Activated naive CD4-positive, alpha-beta T cell treated with anti-CD3 and anti-CD28 coated beads, Interleukin-2, amount 50 U/mL, for 24 hours (primary cell): ENCODE results near the gene ARHGEF28.

Source experiments
- H3K27ac Mint-ChIP-seq: one replicate; pipeline ENCODE4 v1.8.0; 2021; ENCODE audit warnings: mild to moderate bottlenecking, mixed read lengths
- H3K27me3 Mint-ChIP-seq: one replicate; pipeline ENCODE4 v1.8.0; 2021; ENCODE audit warnings: mixed read lengths
- H3K36me3 Mint-ChIP-seq: one replicate; pipeline ENCODE4 v1.8.0; 2021; ENCODE audit warnings: mixed read lengths
- H3K4me1 Mint-ChIP-seq: one replicate; pipeline ENCODE4 v1.8.0; 2021; ENCODE audit warnings: mixed read lengths
- H3K4me3 Mint-ChIP-seq: one replicate; pipeline ENCODE4 v1.8.0; 2021; ENCODE audit warnings: mild to moderate bottlenecking, mixed read lengths
- H3K9me3 Mint-ChIP-seq: one replicate; pipeline ENCODE4 v1.8.0; 2021; ENCODE audit warnings: mixed read lengths

ARHGEF28 gene

DNA sequence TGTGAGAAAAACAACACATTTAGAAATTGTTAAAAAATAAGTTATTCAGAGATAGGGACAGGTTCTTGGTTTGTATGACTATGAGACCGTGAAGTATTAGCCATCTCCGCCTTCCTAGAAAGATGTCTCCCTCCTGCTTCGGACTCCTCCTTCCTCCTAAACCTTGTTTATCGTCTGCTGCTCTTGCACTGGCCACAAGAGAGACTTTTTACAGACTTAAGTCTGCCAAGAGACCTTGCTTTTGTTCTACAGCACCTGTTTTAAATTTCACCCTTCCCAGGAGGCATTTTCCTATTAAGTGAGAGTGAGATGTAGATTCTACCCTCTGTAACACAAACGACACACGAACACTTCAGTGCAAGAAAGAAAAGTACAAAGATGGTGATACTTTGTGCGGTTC lies 274.6 kb downstream of the ARHGEF28 start:
- no peaks in the 10 kb centered on the region for H3K9me3 Mint-ChIP-seq
- no peaks in the 10 kb centered on the region for H3K4me1 Mint-ChIP-seq
- no peak overlapping the region for H3K27ac Mint-ChIP-seq
- H3K4me3 Mint-ChIP-seq = no peak overlapping the region
- peaks cover 16% of the 10 kb centered on the region for H3K27me3 Mint-ChIP-seq
- no peaks in the 10 kb centered on the region for H3K36me3 Mint-ChIP-seq

DNA sequence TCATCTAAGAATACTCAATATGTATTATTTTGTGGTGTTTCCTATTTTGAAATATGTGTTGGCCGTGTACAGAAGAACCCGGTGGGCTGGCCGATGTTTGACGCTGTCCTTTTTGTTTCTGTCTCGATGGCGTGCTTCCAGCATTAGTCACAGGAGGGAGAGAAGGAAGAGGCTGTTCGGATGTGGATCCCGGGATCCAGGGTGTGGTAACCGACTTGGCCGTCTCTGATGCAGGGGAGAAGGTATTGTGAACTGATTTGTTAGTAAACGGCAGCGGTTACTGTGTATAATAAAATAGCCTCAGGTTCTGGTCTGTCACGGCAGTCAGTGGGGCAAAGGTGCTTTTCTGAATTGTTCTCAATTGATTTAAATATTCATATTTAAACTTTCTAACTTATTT lies 275.0 kb downstream of the ARHGEF28 start:
- Mint-ChIP-seq H3K27ac (no peak overlapping the region), H3K4me3 (no peak overlapping the region), H3K27me3 (peaks cover 17% of the 10 kb centered on the region), H3K36me3 (no peaks in the 10 kb centered on the region), H3K4me1 (no peaks in the 10 kb centered on the region), H3K9me3 (no peaks in the 10 kb centered on the region)

DNA sequence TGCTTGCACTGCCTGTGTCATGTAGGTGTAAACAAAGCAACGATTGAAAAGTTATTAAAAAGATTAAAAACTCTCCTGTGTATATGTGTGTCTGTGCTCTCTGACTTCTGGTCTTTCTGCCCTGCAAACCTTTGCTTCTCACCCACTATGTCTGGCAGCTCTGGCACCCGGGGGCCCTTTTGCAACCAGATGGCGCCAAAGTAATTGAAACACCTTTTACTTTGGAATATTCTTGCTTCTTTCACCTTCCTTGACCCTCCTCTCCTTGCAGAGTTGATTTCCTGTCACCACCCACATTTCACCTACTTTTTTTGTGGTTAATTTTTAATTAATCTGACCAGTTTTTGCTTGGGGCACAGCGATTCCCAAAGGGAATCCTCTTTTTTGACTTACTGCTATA lies 275.5 kb downstream of the ARHGEF28 start:
- Mint-ChIP-seq H3K4me1 (no peaks in the 10 kb centered on the region), H3K36me3 (no peaks in the 10 kb centered on the region), H3K9me3 (no peaks in the 10 kb centered on the region), H3K27me3 (peaks cover 14% of the 10 kb centered on the region), H3K27ac (no peak overlapping the region), H3K4me3 (no peak overlapping the region)

DNA sequence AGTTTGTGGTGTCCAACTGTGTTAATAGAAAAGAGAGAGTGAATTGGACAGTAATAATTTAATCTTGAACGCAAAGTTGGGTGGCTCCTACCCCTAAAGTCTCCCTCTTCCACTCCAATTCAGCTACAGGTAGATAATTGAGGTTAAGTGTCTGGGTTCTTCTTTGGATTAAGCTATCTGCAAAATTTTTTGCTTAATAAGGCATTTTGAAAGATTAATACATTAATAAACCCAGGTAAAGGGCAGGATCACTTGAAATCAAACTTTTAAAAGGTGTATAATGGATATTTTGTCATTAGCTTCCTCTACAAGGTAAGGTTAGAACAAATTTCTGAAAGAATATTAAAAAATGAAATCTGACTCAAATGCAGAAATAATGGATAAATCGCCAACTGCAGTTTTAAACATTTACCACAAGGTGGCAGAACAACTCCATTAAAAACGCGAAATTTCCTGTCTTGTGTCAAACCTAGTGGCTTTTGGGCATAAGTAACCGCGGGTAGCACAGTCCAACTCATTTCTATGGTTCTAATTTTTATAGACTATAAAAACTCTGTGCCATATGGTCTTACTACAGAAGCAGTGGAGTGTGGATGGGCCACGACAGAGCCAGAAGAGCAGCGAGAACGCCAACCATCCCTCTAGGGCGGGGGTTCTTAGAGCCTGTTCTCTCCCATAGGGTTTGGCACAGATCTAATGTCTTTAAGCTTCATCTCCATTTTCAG lies 276.5 kb downstream of the ARHGEF28 start:
- Mint-ChIP-seq H3K27ac (no peak overlapping the region), H3K36me3 (no peaks in the 10 kb centered on the region), H3K4me3 (no peak overlapping the region), H3K27me3 (peaks cover 15% of the 10 kb centered on the region), H3K4me1 (no peaks in the 10 kb centered on the region), H3K9me3 (no peaks in the 10 kb centered on the region)

DNA sequence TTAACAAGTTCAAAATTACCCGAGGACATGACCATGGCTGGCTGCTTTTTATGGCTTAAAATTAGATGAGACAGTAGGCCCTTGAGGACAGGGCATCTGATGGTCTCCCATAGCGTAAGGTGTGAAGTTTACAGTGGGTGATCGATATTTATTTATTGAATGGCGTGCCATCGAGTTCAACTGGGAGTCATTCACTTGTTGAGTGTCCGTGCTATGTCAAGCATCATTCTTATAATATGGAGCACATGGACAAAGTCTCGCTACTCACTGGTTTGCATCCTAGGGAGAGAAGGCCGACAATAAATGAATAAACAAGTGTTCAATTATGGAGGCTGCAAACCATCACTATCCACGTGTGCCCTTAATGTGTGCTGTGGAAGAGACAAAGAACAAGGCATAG lies 277.2 kb downstream of the ARHGEF28 start:
- Mint-ChIP-seq H3K27ac (no peak overlapping the region), H3K4me1 (no peaks in the 10 kb centered on the region), H3K9me3 (no peaks in the 10 kb centered on the region), H3K27me3 (peaks cover 15% of the 10 kb centered on the region), H3K4me3 (no peak overlapping the region), H3K36me3 (no peaks in the 10 kb centered on the region)

DNA sequence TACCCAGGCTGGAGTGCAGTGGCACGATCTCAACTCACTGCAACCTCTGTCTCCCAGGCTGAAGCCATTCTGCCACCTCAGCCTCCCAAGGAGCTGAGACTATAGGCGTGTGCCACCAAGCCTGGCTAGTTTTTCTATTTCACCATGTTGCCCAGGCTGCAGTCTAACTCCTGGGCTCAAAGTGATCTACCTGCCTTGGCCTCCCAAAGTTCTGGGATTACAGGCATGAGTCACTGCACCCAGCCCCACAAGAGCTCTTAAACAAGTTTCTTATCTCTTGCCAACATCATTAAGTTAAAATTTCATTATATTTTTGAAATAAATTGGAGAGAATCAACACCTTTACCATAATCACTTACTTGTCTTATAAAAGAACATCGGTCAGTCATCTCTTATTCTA lies 280.3 kb downstream of the ARHGEF28 start:
- no peaks in the 10 kb centered on the region for H3K4me1 Mint-ChIP-seq
- H3K4me3 Mint-ChIP-seq = no peak overlapping the region

DNA sequence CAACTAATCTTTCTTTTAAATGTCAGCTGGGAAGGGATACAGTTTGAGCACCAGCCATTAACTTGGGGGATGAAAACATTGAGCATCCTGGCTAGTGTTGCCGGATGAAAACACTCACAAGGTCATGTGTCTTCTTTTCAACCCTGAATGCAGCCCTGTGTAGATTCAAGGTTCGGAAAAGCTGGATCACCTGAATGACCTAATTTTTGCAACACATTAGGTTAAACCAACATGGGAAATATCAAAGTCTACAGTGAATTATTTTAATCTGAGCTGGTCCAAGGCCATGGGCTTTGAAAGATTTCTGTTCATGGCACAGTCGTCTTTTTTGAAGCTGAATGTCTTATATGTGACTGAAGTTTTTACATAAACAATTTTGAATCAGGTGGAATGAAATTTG lies 281.2 kb downstream of the ARHGEF28 start:
- Mint-ChIP-seq H3K36me3 (no peaks in the 10 kb centered on the region), H3K4me3 (no peak overlapping the region), H3K27ac (no peak overlapping the region), H3K4me1 (no peaks in the 10 kb centered on the region), H3K27me3 (peaks cover 8% of the 10 kb centered on the region), H3K9me3 (no peaks in the 10 kb centered on the region)

More for the DNA sequence above, 280.3 kb downstream of the ARHGEF28 start:
- H3K27ac Mint-ChIP-seq = no peak overlapping the region
- no peaks in the 10 kb centered on the region for H3K36me3 Mint-ChIP-seq
- peaks cover 11% of the 10 kb centered on the region for H3K27me3 Mint-ChIP-seq
- H3K9me3 Mint-ChIP-seq = no peaks in the 10 kb centered on the region

DNA sequence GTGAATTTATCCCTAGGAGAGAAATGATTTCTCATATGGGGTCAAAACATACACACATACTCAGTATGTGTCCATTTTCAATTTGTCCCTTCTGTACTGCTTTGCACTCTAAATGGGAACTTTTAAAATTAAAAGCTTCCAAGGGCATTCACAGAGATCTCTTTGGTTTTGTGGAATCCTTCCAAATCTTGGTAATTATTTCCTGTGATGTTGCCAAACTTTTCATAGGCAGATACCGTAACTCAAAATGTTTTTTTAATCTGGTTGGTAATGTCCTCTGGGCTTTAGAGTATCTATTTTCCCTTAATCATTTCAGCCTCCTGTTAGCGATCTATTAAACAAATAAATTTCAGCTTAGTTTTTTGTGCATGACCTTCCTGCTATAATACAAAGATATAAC lies 282.4 kb downstream of the ARHGEF28 start:
- Mint-ChIP-seq H3K27ac (no peak overlapping the region), H3K27me3 (peaks cover 8% of the 10 kb centered on the region), H3K36me3 (no peaks in the 10 kb centered on the region), H3K4me1 (no peaks in the 10 kb centered on the region), H3K4me3 (no peak overlapping the region), H3K9me3 (no peaks in the 10 kb centered on the region)

DNA sequence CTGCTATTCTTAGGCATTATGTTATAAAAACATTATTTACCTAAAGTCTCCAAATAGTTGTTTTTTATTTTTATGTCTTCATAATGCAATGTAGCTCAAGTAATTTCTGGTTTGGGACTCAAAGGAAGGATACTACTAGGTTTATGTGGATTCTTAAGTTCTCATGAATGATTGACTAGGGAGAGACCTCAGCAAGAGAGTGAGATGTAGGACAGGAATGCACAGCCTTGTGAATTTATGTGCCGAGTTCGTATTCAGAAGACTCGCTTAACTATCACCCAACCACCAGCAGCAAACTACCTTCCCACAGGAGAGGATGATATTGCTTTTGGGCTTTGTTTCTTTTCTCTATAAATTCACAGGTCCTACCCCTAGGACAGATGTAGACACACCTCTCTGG lies 282.9 kb downstream of the ARHGEF28 start:
- no peaks in the 10 kb centered on the region for H3K36me3 Mint-ChIP-seq

DNA sequence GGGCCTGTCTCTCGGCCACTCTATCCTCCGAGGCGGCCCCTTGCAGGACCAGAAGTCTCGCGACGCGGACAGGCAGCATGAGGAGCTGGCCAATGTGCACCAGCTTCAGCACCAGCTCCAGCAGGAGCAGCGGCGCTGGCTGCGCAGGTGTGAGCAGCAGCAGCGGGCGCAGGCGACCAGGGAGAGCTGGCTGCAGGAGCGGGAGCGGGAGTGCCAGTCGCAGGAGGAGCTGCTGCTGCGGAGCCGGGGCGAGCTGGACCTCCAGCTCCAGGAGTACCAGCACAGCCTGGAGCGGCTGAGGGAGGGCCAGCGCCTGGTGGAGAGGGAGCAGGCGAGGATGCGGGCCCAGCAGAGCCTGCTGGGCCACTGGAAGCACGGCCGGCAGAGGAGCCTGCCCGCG lies 283.5 kb downstream of the ARHGEF28 start:
- Mint-ChIP-seq H3K36me3 (no peaks in the 10 kb centered on the region), H3K4me3 (no peak overlapping the region), H3K4me1 (no peaks in the 10 kb centered on the region), H3K9me3 (no peaks in the 10 kb centered on the region), H3K27ac (no peak overlapping the region), H3K27me3 (peaks cover 9% of the 10 kb centered on the region)

More for the DNA sequence above, 282.9 kb downstream of the ARHGEF28 start:
- Mint-ChIP-seq H3K4me1 (no peaks in the 10 kb centered on the region), H3K4me3 (no peak overlapping the region), H3K27ac (no peak overlapping the region), H3K27me3 (peaks cover 8% of the 10 kb centered on the region), H3K9me3 (no peaks in the 10 kb centered on the region)

DNA sequence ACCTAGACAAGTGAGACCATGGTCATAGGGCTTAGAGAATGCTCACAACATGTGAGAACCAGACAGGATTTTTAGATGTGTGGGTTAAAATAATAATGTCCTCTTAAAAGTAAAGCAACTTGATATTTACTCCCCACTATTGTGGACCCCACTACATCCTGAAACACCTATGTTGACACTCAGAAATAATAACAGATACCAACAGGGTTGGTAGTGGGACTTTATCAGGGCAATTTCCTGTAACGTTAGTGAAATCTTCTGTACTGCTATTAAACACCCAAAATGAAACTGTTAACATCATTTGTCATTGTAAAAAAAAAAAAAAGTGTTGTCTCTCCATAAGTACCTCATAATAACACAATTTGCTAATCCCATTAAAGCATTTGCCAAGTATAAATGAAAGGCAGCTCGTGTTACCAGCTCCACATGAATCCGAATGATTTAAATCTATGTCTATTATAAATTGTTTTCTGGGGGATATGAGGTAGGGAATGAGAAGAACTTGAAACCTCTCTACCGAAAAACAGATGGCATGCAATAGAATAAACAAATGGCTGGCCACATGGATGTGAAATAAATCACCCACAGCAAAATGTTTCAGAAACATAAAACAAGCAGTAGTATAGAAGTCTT lies 285.9 kb downstream of the ARHGEF28 start:
- H3K27ac Mint-ChIP-seq = no peak overlapping the region
- no peaks in the 10 kb centered on the region for H3K4me1 Mint-ChIP-seq
- no peaks in the 10 kb centered on the region for H3K36me3 Mint-ChIP-seq
- no peaks in the 10 kb centered on the region for H3K9me3 Mint-ChIP-seq
- no peak overlapping the region for H3K4me3 Mint-ChIP-seq
- H3K27me3 Mint-ChIP-seq = peaks cover 2% of the 10 kb centered on the region

DNA sequence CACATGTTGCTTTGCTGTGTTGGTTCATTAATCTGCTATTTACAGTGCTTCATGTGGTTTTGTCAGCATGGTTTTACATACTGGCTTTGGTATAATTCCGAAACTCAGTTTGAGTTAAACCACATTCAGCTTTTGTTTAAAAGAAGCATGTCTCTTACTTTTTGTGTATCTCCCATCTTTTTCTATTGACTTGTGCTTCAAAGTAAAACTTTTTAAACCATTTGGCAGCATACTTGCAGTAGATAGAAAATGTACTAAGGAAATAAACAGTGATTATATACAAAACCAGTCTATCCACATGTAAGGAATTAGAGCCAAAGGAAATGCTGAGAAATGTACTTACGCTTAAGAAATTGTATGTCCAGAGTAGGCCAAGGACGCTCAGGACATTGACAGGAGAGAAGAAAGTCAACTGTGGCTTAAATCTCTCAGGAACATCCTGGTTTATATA lies 286.9 kb downstream of the ARHGEF28 start:
- Mint-ChIP-seq H3K27ac (no peak overlapping the region), H3K9me3 (no peaks in the 10 kb centered on the region), H3K27me3 (peaks cover 1% of the 10 kb centered on the region)

DNA sequence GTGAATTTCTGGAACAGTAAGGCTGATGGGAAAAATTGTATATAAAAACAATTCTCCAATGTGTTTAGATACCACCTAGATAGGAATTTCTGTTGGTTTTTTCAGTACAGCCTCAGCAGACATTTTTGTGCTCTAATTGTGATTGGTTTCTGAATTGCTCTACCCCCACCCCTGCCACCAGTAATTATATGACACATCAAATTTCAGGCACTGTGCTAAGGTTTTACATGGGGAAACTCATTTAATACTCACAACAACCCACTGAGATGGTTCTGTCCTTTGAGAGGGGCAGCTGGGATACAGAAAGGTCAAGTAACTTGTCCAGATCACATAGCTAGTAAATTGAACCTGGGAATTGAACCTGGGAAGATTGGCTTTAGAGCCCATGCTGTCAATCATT lies 288.0 kb downstream of the ARHGEF28 start:
- H3K4me3 Mint-ChIP-seq = no peak overlapping the region
- no peaks in the 10 kb centered on the region for H3K4me1 Mint-ChIP-seq
- H3K27ac Mint-ChIP-seq = no peak overlapping the region
- H3K36me3 Mint-ChIP-seq = no peaks in the 10 kb centered on the region
- peaks cover 1% of the 10 kb centered on the region for H3K27me3 Mint-ChIP-seq
- H3K9me3 Mint-ChIP-seq = no peaks in the 10 kb centered on the region

More for the DNA sequence above, 286.9 kb downstream of the ARHGEF28 start:
- no peak overlapping the region for H3K4me3 Mint-ChIP-seq
- no peaks in the 10 kb centered on the region for H3K4me1 Mint-ChIP-seq
- H3K36me3 Mint-ChIP-seq = no peaks in the 10 kb centered on the region

DNA sequence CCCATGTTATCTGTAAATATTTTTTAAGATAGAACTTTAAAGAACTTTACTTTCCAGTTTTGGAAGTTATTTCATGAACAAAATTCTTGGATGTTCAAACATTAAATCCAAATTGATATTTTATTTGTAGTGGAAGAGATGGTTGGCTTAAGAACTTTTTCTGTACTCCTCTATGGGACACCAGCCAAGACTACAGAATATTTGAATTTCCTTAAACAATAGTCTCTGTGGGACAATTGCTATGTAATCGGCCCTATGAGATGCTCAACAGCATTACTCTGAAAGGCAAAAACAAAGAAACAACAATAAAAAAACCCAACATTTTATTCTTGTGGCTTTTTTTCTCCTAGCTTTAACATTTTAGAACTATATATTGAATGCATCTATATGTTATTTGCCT lies 289.3 kb downstream of the ARHGEF28 start:
- Mint-ChIP-seq H3K4me1 (no peaks in the 10 kb centered on the region), H3K27me3 (peaks cover 2% of the 10 kb centered on the region), H3K4me3 (no peak overlapping the region), H3K36me3 (no peaks in the 10 kb centered on the region), H3K27ac (no peak overlapping the region), H3K9me3 (no peaks in the 10 kb centered on the region)

DNA sequence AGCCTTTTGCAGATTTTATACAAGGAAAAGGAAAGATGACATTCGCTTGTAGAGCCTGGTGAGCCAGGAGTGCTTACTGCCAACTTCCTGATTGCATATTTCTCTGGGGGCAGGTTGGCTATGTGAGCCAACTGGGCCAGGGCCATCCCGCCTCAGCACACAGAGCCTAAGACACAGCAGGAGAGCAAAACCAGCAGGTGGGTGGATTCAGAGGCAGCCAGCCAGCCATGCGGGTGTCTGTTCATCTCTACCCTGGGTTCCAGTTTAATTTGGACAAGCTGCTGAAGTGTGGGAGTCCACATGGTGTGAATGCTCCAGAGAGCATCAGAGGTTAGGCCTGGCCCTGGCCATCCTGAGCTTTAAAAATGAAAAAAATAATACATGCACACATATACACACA lies 291.4 kb downstream of the ARHGEF28 start:
- Mint-ChIP-seq H3K4me3 (no peak overlapping the region), H3K27me3 (peaks cover 2% of the 10 kb centered on the region), H3K9me3 (no peaks in the 10 kb centered on the region), H3K27ac (no peak overlapping the region), H3K36me3 (no peaks in the 10 kb centered on the region), H3K4me1 (no peaks in the 10 kb centered on the region)

DNA sequence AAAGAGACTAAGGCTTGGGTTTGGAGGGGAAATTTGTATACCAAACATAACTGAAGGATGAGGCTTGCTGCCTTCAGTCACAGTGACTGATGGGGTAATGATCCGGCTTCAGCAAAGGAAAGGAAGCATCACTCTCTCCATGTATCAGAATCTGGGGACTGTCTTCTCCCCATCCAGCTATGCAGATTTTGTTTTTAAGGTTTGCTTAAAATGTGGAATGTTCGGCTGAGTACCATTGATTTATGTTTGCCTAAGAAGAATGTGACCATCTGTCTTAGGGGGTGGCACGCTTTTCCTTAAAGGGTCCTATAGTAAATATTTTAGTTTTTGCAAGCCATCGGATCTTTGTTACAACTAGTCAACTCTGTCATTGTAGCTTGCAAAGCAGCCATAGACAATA lies 291.9 kb downstream of the ARHGEF28 start:
- no peaks in the 10 kb centered on the region for H3K9me3 Mint-ChIP-seq
- peaks cover 2% of the 10 kb centered on the region for H3K27me3 Mint-ChIP-seq
- H3K4me1 Mint-ChIP-seq = no peaks in the 10 kb centered on the region
- H3K27ac Mint-ChIP-seq = no peak overlapping the region
- no peaks in the 10 kb centered on the region for H3K36me3 Mint-ChIP-seq
- H3K4me3 Mint-ChIP-seq = no peak overlapping the region
